Endothelial cell of umbilical vein (primary cell): ENCODE measurements around the gene SV2A. TPM values are rescaled to one million over a fixed set of nuclear protein-coding genes. Genes with fewer than 3 reads are reported as not detected.

ENCODE experiments used
- BruUV-seq: library from RNA; stranded (reverse); fragments of 400-500 nt; replicated peaks from 2 replicates; lab custom pipeline; 2021; lab: Mats Ljungman, UMichigan
- CTCF ChIA-PET: fragments of 300-600, 350-600 bp; sonication (Branson Sonifier 250); formaldehyde crosslinking; loops from one replicate; lab custom pipeline; 2021; ENCODE audit warnings: antibody characterized with exemption, inconsistent platforms; lab: Charles Lee
- POLR2A ChIA-PET: fragments of 300-600, 350-600 bp; sonication (Branson Sonifier 250); formaldehyde crosslinking; loops from one replicate; lab custom pipeline; 2021; ENCODE audit warnings: antibody characterized with exemption, inconsistent platforms; lab: Charles Lee
- DNase-seq: peaks from one replicate; pipeline ENCODE4 v3.0.0-alpha.2; 2011; ENCODE audit warnings: low read depth, low spot score
- FAIRE-seq: peaks from 2 replicates; lab custom pipeline; 2011; peaks lifted over from hg19 to GRCh38; lab: Jason Lieb, UNC
- H2AFZ ChIP-seq: 2 replicates; pipeline ENCODE4 v1.6.0; 2012; ENCODE audit warnings: low read depth, low read length, control low read depth, inconsistent platforms
- H3K27ac ChIP-seq: 2 replicates; pipeline ENCODE4 v1.5.1; 2011; ENCODE audit warnings: low read depth, mild to moderate bottlenecking, control low read depth, low read length, moderate library complexity; ENCODE audit not compliant: insufficient read depth
- H3K27me3 ChIP-seq, 2 experiments: 2 replicates each; pipeline versions ENCODE4 v1.6.0 to v1.6.1; 2011; ENCODE audit warnings: low read length in 2 of 2, mixed read lengths in 1 of 2; ENCODE audit not compliant: control insufficient read depth in 2 of 2, insufficient read depth in 2 of 2
- H3K36me3 ChIP-seq, 2 experiments: 2 replicates in 1 of 2; 3 replicates in 1 of 2; pipeline ENCODE4 v1.5.1; 2011; ENCODE audit warnings: low read length in 2 of 2, mild to moderate bottlenecking in 1 of 2, moderate library complexity in 1 of 2; ENCODE audit not compliant: control insufficient read depth in 2 of 2, insufficient read depth in 2 of 2; ENCODE audit errors: extremely low read depth in 1 of 2
- H3K4me1 ChIP-seq: 3 replicates; pipeline ENCODE4 v1.5.1; 2011; ENCODE audit warnings: mild to moderate bottlenecking, low read length; ENCODE audit not compliant: control insufficient read depth, insufficient read depth; ENCODE audit errors: extremely low read depth
- H3K4me2 ChIP-seq: 2 replicates; pipeline ENCODE4 v1.6.1; 2011; ENCODE audit warnings: low read length, control low read depth, mixed read lengths; ENCODE audit not compliant: insufficient read depth
- H3K4me3 ChIP-seq, 3 experiments: fragments of 200-600 bp in 1 of 3; sonication (generic), shearing (Covaris generic) in 1 of 3; replicated peaks in 1 of 3; 2 replicates each; pipeline ENCODE4 v1.5.1; 2011 to 2016; ENCODE audit warnings: control low read depth in 3 of 3, low read length in 3 of 3, mild to moderate bottlenecking in 2 of 3, inconsistent platforms in 1 of 3, low read depth in 1 of 3, moderate library complexity in 1 of 3; ENCODE audit not compliant: insufficient read depth in 1 of 3
- H3K79me2 ChIP-seq: 2 replicates; pipeline ENCODE4 v1.6.0; 2012; ENCODE audit warnings: low read length, inconsistent platforms; ENCODE audit not compliant: control insufficient read depth, insufficient read depth
- H3K9ac ChIP-seq: replicated peaks from 2 replicates; pipeline ENCODE3; 2011; ENCODE audit warnings: low read length, control low read depth; ENCODE audit not compliant: insufficient read depth; ENCODE audit errors: extremely low read depth
- H3K9me1 ChIP-seq: replicated peaks from 3 replicates; pipeline ENCODE4 v1.6.0; 2011; ENCODE audit warnings: mild to moderate bottlenecking, low read length; ENCODE audit not compliant: control insufficient read depth, insufficient read depth; ENCODE audit errors: extremely low read depth
- H3K9me3 ChIP-seq: replicated peaks from 2 replicates; pipeline ENCODE4 v1.5.1; 2012; ENCODE audit warnings: low read length, inconsistent platforms; ENCODE audit not compliant: control insufficient read depth, insufficient read depth
- H4K20me1 ChIP-seq: replicated peaks from 2 replicates; pipeline ENCODE3; 2011; ENCODE audit warnings: mild to moderate bottlenecking, low read length; ENCODE audit not compliant: control insufficient read depth, insufficient read depth; ENCODE audit errors: extremely low read depth
- EZH2 ChIP-seq: IDR thresholded peaks from 2 replicates; pipeline ENCODE4 v1.6.1; 2012; ENCODE audit warnings: borderline replicate concordance, low read depth, mild to moderate bottlenecking, moderate library complexity, low read length, inconsistent platforms; ENCODE audit not compliant: severe bottlenecking
- FOS ChIP-seq: IDR thresholded peaks from 2 replicates; pipeline ENCODE4 v1.6.1; 2011; ENCODE audit warnings: mild to moderate bottlenecking, low read length, moderate library complexity, borderline replicate concordance; ENCODE audit not compliant: insufficient read depth
- GATA2 ChIP-seq: IDR thresholded peaks from 2 replicates; pipeline ENCODE4 v1.7.0; 2011; ENCODE audit warnings: low read depth, mild to moderate bottlenecking, moderate library complexity, mixed read lengths, low read length; ENCODE audit not compliant: insufficient read length, insufficient read depth
- JUN ChIP-seq: IDR thresholded peaks from 2 replicates; pipeline ENCODE4 v1.6.1; 2011; ENCODE audit warnings: borderline replicate concordance, low read depth; ENCODE audit not compliant: insufficient read length, insufficient read depth
- MYC ChIP-seq: IDR thresholded peaks from one replicate; pipeline ENCODE4 v1.6.1; 2011; ENCODE audit warnings: mild to moderate bottlenecking, low read depth, low read length
- POLR2A ChIP-seq: IDR thresholded peaks from 2 replicates; pipeline ENCODE4 v1.6.1; 2012; ENCODE audit warnings: low read depth, mild to moderate bottlenecking, control low read depth, low read length
- POLR2AphosphoS5 ChIP-seq: IDR thresholded peaks from 2 replicates; pipeline ENCODE4 v1.6.1; 2012; ENCODE audit warnings: low read depth, mild to moderate bottlenecking, control low read depth, low read length, moderate library complexity; ENCODE audit not compliant: insufficient read depth
- dilution Hi-C: fragments of 300-500 bp; cut with MboI; formaldehyde crosslinking; loops from one replicate; pipeline ENCODE4 v1.15.0; 2019; ENCODE audit warnings: low sequenced_read_pairs; ENCODE audit not compliant: extremely low pct_ligation_motif_present
- intact Hi-C: fragments of 100-400 bp; cut with micrococcal nuclease; formaldehyde crosslinking; loops from one replicate; pipeline ENCODE4 v1.10.0; 2022
- polyA plus RNA-seq, 4 experiments: library from polyadenylated mRNA; depleted of rRNA in 3 of 4; stranded (reverse) in 3 of 4; unstranded in 1 of 4; fragments of >200 nt; gene quantifications; 2 replicates each; pipeline versions ENCODE4 v1.2.1 to v1.2.3, GENCODE V29; 2011 to 2012; ENCODE audit warnings: missing spikeins in 1 of 4
- total RNA-seq: library from RNA; stranded (reverse); gene quantifications from 2 replicates; pipeline ENCODE4 v1.2.3, GENCODE V29; 2021
- TF ChIP-seq, protein P1 (sequence below): IDR thresholded peaks from 2 replicates; pipeline ENCODE4 v1.6.1; 2011; ENCODE audit not compliant: insufficient read depth, insufficient read length
- TF ChIP-seq, protein P2 (sequence below), 2 donors: IDR thresholded peaks; 1 replicate in 1 of 2; 2 replicates in 1 of 2; pipeline ENCODE4 v1.5.1; 2011; ENCODE audit warnings: low read length in 2 of 2, mild to moderate bottlenecking in 2 of 2, moderate library complexity in 2 of 2, control low read depth in 1 of 2, inconsistent platforms in 1 of 2, low read depth in 1 of 2; ENCODE audit not compliant: insufficient read depth in 1 of 2; ENCODE audit errors: extremely low read depth in 1 of 2

The SV2A gene
- total and polyA plus RNA-seq, 2 donors (not counting 3 experiments of a cell fraction or from before 2014, with no cell fraction given) = 2.9 to 5.4 TPM

DNA sequence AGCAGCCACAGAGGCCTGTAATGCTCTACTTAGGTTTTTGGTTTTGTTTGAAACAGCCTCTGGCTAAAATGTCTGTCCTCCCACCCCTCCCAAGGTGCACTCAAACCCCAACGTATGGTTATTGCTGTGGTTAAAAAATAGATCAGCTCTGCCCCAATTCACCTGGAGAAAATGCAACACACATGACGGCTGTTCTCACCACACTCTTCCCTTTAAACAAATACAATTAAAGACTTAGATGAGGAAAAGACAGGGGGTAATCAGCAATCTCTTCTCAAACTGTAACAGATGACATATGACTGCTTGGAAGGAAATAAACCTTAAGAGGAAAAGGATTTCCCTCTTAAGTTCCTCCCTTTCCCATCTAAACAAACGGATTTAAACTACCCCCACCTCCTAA lies 25.2 kb upstream of the SV2A start:
- DNase-seq = no peak
- no peaks in the 10 kb centered on the region for H3K9me3 ChIP-seq
- no peak overlapping the region for H3K9ac ChIP-seq
- intact Hi-C loops (no loop called here), dilution Hi-C loops (no loop called here)
- no peaks in the 10 kb centered on the region for H3K27me3 ChIP-seq
- H3K4me2 ChIP-seq = no peak overlapping the region
- peaks cover 6 to 11% of the 10 kb centered on the region in 2 experiments for H3K36me3 ChIP-seq
- BruUV-seq = no TSS peak
- FAIRE-seq = no peak
- no peak overlapping the region for H2AFZ ChIP-seq
- no peak overlapping the region for H3K27ac ChIP-seq
- no peak overlapping the region for H3K4me3 ChIP-seq
- CTCF ChIA-PET = interaction anchor here (1.1 to 3.8 kb wide), 3 partner anchors 10 to 244 kb away, joined by 5 to 38 read pairs (median 6); a partner anchor contains a TSS
- no peaks in the 10 kb centered on the region for H4K20me1 ChIP-seq
- peaks cover 15% of the 10 kb centered on the region for H3K4me1 ChIP-seq
- POLR2A ChIA-PET = interaction anchor here (2.5 kb wide), 1 partner anchor 56 kb away, joined by 7 read pairs; a partner anchor contains a TSS
- TF ChIP-seq, protein P1, sequence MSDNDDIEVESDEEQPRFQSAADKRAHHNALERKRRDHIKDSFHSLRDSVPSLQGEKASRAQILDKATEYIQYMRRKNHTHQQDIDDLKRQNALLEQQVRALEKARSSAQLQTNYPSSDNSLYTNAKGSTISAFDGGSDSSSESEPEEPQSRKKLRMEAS = no peak
- no peak for TF ChIP-seq POLR2AphosphoS5
- TF ChIP-seq, protein P2, sequence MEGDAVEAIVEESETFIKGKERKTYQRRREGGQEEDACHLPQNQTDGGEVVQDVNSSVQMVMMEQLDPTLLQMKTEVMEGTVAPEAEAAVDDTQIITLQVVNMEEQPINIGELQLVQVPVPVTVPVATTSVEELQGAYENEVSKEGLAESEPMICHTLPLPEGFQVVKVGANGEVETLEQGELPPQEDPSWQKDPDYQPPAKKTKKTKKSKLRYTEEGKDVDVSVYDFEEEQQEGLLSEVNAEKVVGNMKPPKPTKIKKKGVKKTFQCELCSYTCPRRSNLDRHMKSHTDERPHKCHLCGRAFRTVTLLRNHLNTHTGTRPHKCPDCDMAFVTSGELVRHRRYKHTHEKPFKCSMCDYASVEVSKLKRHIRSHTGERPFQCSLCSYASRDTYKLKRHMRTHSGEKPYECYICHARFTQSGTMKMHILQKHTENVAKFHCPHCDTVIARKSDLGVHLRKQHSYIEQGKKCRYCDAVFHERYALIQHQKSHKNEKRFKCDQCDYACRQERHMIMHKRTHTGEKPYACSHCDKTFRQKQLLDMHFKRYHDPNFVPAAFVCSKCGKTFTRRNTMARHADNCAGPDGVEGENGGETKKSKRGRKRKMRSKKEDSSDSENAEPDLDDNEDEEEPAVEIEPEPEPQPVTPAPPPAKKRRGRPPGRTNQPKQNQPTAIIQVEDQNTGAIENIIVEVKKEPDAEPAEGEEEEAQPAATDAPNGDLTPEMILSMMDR (IDR thresholded peaks at IDR 0.05; ENCODE audit: extremely low read depth in 1 of 2, insufficient read depth in 1 of 2, low read depth in 1 of 2, low read length in 2 of 2) = no peak
- no peak for TF ChIP-seq EZH2
- no peak for TF ChIP-seq GATA2
- no peak for TF ChIP-seq POLR2A
- TF ChIP-seq JUN = no peak
- TF ChIP-seq MYC = no peak
- TF ChIP-seq FOS = no peak
- no peaks in the 10 kb centered on the region for H3K79me2 ChIP-seq
- no peaks in the 10 kb centered on the region for H3K9me1 ChIP-seq
